Adrenal gland (tissue), 12 donors: Measurements from ENCODE around the gene PTPRE. TPM values are rescaled to one million over a fixed set of nuclear protein-coding genes. Genes with fewer than 3 reads are reported as not detected.

Experiments used
- DNase-seq, 7 donors: peaks; one replicate each; pipeline ENCODE4 v3.0.0-alpha.2; 2019 to 2020
- H3K27ac ChIP-seq, 5 donors: fragments of 200-600 bp; sonication (generic) in 4 of 5; 1 replicate in 3 of 5; 2 replicates in 2 of 5; pipeline versions ENCODE4 v1.5.1 to v1.8.0; 2016 to 2020; ENCODE audit warnings: mild to moderate bottlenecking in 1 of 5
- H3K27me3 ChIP-seq: fragments of 200-600 bp; 2 replicates; pipeline ENCODE4 v1.8.0; 2021
- H3K36me3 ChIP-seq, 2 donors: fragments of 200-600 bp; replicated peaks in 1 of 2; 1 replicate in 1 of 2; 2 replicates in 1 of 2; pipeline versions ENCODE4 v1.5.1 to v1.8.0; 2018 to 2022
- H3K4me1 ChIP-seq, 2 donors: fragments of 200-600 bp; replicated peaks in 1 of 2; 1 replicate in 1 of 2; 2 replicates in 1 of 2; pipeline versions ENCODE4 v1.5.1 to v1.8.0; 2018 to 2021
- H3K4me3 ChIP-seq, 4 donors: fragments of 200-600 bp; sonication (generic) in 3 of 4; one replicate each; pipeline ENCODE4 v1.5.1; 2016 to 2018
- H3K9me3 ChIP-seq, 3 donors: fragments of 200-600 bp; sonication (generic) in 1 of 3; replicated peaks in 1 of 3; 1 replicate in 2 of 3; 2 replicates in 1 of 3; pipeline versions ENCODE4 v1.5.1 to v1.8.0; 2016 to 2021
- CTCF ChIP-seq, 6 experiments: fragments of 450-650 bp in 4 of 6; fragments of 200-600 bp in 2 of 6; sonication (generic) in 1 of 6; IDR thresholded peaks; 1 replicate in 5 of 6; 2 replicates in 1 of 6; pipeline versions ENCODE4 v1.5.1 to v1.8.0; 2016 to 2021; ENCODE audit warnings: antibody characterized with exemption in 6 of 6, mild to moderate bottlenecking in 2 of 6, moderate library complexity in 1 of 6
- POLR2A ChIP-seq, 2 donors: fragments of 450-650 bp; IDR thresholded peaks; one replicate each; pipeline ENCODE4 v1.6.1; 2017; ENCODE audit warnings: antibody characterized with exemption in 2 of 2, mild to moderate bottlenecking in 2 of 2, moderate library complexity in 1 of 2
- WGBS, 4 donors: extraction: QIAGEN DNeasy Blood & Tissue Kit in 2 of 4; methylation state at CpG; one replicate each; pipeline versions ENCODE4 v1.1.5 to v1.1.7; 2013 to 2017; 5-methylcytosine and 5-hydroxymethylcytosine counted together
- intact Hi-C, 2 donors: fragments of 100-400 bp; cut with DNase I; formaldehyde crosslinking; loops; one replicate each; pipeline versions ENCODE4 v1.14.1 to v1.15.0; 2022 to 2023
- polyA plus RNA-seq, 3 donors: library from polyadenylated mRNA; stranded (reverse); fragments of 200-250 nt in 2 of 3; fragments of 350-450 nt in 1 of 3; fragmentation: Illumina TruSeq in 1 of 3; extraction: RNeasy Lipid Tissue Mini Kit (QIAGEN cat#74804) in 1 of 3; gene quantifications; one replicate each; pipeline ENCODE4 v1.2.3, GENCODE V29; 2013 to 2014
- total RNA-seq, 9 donors: library from RNA; depleted of rRNA in 4 of 9; stranded (reverse); fragments of >200 nt in 4 of 9; fragments of 120-200 nt in 1 of 9; fragmentation: NEBNext Ultra II Directional in 1 of 9; extraction: Animal tissue kit (Norgen Biotek cat#: 25700) in 1 of 9; gene quantifications; one replicate each; pipeline versions ENCODE4 v1.1.0 to v1.2.4, GENCODE V29; 2013 to 2023
- donor health status: healthy with polysubstance abuse.
- donor health status: Bipolar disorder and iron deficiency.
- donor health status: DM: yes; HTN: yes; CAD: no.
- donor health status: DM: no; HTN: no; CAD: no.
- donor health status: DM: no; HTN: no; CAD: no.
- donor health status: DM: yes; HTN: yes; CAD: no.

PTPRE gene
- total and polyA plus RNA-seq, 12 donors: 7.6 to 52.8 (median 41.0) TPM

GRCh38 chr10:128047351-128047750 lies 140.4 kb downstream of the PTPRE start:
- H3K27me3 ChIP-seq: no peaks in the 10 kb centered on the region
- H3K4me3 ChIP-seq: peak overlapping the region in 1 of 4 donors; percentile 18
- H3K36me3 ChIP-seq: no peaks in the 10 kb centered on the region
- DNase-seq: peak in 6 of 7 donors; percentile 48 to 76 (median 63)
- peaks cover 0 to 3% of the 10 kb centered on the region in 2 donors for H3K4me1 ChIP-seq
- intact Hi-C loops: no loop called here
- H3K9me3 ChIP-seq: no peaks in the 10 kb centered on the region
- 60 to 80% (median 69%) methylated on average over 11 to 17 of the region's 17 CpGs for WGBS, 4 donors
- TF ChIP-seq CTCF (IDR thresholded peaks at IDR 0.05): no peak
- peak; percentile 59 to 77 for TF ChIP-seq POLR2A (IDR thresholded peaks at IDR 0.05)
- peak overlapping the region in 3 of 5 donors; percentile 36 to 81 (median 42) for H3K27ac ChIP-seq

DNA sequence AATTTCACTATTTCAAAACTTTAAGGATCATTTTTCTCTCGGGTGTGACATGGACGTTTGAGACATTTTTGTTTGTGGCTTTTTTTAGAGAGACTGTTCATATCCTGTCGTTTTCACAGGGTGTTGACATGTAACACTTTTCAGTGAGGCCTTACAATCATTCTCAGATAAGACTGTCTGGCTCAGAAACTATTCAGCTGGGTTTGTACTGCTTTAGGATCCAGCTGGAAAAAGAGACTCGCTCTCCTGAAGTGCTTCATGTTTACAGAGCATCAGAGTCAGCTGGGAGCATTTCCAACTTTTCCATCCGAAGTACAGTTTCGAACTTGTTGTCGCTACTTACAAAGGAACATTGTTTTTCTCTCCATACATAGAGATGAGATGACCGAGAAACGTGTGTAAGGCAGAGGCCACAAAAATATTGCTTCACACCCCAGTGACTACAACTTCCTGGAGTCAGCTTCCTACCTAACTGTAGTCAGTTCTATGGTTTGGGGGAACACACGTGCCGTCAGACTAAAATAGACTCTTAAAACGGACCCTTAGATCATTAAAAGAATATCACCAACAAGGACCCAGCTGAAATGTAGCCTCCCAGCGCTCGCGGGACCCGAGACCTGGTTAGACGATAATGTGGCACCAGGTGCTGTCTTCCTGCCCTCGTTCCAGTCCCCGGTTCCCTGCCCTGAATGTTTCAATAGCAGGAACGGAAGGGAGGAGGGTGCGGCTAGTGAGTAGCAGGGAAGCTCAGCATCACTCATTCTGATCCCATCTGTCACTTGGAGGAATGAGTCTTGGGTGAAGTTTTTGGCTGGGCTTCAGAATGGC lies 141.3 kb downstream of the PTPRE start:
- WGBS, 4 donors: 53 to 60% (median 56%) methylated on average over 19 to 21 of the region's 21 CpGs
- H3K9me3 ChIP-seq: no peaks in the 10 kb centered on the region
- TF ChIP-seq POLR2A (IDR thresholded peaks at IDR 0.05): no peak
- H3K4me1 ChIP-seq: peaks cover 0 to 3% of the 10 kb centered on the region in 2 donors
- H3K4me3 ChIP-seq: peak overlapping the region in 1 of 4 donors; percentile 18
- no peaks in the 10 kb centered on the region for H3K36me3 ChIP-seq
- H3K27ac ChIP-seq: peak overlapping the region in 4 of 5 donors; percentile 34 to 81 (median 42)
- intact Hi-C loops: no loop called here
- no peaks in the 10 kb centered on the region for H3K27me3 ChIP-seq
- DNase-seq: no peak

GRCh38 chr10:128048819-128049210 lies 141.9 kb downstream of the PTPRE start:
- no peak for DNase-seq
- peak overlapping the region in 1 of 4 donors; percentile 18 for H3K4me3 ChIP-seq
- no peaks in the 10 kb centered on the region for H3K36me3 ChIP-seq
- intact Hi-C loops: no loop called here
- H3K9me3 ChIP-seq: no peaks in the 10 kb centered on the region
- no peak for TF ChIP-seq CTCF (IDR thresholded peaks at IDR 0.05)
- no peak for TF ChIP-seq POLR2A (IDR thresholded peaks at IDR 0.05)
- H3K4me1 ChIP-seq: peaks cover 0 to 3% of the 10 kb centered on the region in 2 donors
- H3K27ac ChIP-seq: peak overlapping the region in 4 of 5 donors; percentile 34 to 81 (median 42)
- no peaks in the 10 kb centered on the region for H3K27me3 ChIP-seq
- 74 to 82% (median 79%) methylated on average over 5 to 6 of the region's 6 CpGs for WGBS, 4 donors

DNA sequence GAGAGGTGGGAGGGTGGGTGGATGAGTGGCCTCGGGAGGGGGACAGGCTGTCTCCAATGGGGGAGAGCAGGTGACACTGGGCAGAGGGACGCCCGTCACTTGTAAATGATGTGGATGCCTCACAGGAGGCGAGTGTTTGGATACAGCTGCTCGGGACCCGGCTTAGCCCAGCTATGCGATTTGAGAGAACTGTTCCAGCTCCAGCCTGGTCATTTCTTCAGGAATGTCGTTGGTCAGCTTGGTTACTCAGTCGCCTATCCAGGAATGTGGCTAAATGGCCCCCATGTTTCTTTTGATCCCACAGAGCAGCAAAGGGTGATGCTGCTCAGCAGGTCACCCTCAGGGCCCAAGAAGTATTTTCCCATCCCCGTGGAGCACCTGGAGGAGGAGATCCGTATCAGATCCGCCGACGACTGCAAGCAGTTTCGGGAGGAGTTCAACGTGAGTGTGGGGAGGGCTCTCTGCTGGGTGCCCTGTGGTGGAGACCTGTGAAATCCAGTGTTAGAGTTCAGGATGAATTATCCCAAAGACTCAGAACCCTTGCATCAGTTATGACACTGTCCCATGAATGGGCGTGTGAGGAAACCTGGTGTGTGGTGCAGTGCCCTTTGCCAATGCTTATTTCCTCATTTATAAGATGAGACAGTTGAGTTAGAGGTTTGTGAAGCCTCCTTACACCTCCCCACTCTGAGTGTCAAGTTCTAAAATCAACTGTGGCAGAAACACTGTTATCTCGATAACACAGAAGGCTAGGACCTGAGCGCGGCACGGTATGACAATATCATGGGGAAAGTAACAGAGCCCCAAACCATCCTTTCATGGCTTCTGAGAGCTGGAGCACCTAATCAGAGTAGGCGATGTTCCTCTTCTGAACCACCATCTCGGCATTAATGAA lies 142.6 kb downstream of the PTPRE start:
- intact Hi-C loops: no loop called here
- Histone ChIP-seq H3K4me3 (peak overlapping the region in 1 of 4 donors; percentile 26), H3K36me3 (no peaks in the 10 kb centered on the region), H3K27ac (peak overlapping the region in 2 of 5 donors; percentile 11 to 81), H3K4me1 (peaks cover 0 to 3% of the 10 kb centered on the region in 2 donors), H3K27me3 (no peaks in the 10 kb centered on the region), H3K9me3 (no peaks in the 10 kb centered on the region)
- DNase-seq: no peak
- TF ChIP-seq CTCF (IDR thresholded peaks at IDR 0.05): no peak
- 85 to 89% (median 88%) methylated on average over 23 of the region's 23 CpGs for WGBS, 4 donors
